Left lobe of liver (tissue), 2 donors: ENCODE measurements around the gene ZSCAN20. TPM values are rescaled to one million over a fixed set of nuclear protein-coding genes. Genes with fewer than 3 reads are reported as not detected.
"Not testable (repeated sequence)": the region's sequence is repeated elsewhere in the genome, so short reads cannot be mapped to it uniquely, and the experiment has no call there.

Experiments used
- ATAC-seq: fragments of 200-7000 bp; cut with Tn5 transposase; one replicate; pipeline ENCODE4 v1.9.1; 2020; ENCODE audit warnings: mild to moderate bottlenecking, moderate library complexity
- DNase-seq: peaks from one replicate; pipeline ENCODE4 v3.0.0-alpha.2; 2020; ENCODE audit warnings: low spot score
- total RNA-seq: library from RNA; stranded (reverse); gene quantifications from one replicate; pipeline ENCODE4 v1.2.1, GENCODE V29; 2021
- donor health status: DM: no; HTN: no; CAD: no; lungs with moderate emphysema.
- donor health status: DM: no; HTN: yes; CAD: no.

The ZSCAN20 gene
- total RNA-seq, 1 donor from 2014 or later, result 1.3 TPM

DNA sequence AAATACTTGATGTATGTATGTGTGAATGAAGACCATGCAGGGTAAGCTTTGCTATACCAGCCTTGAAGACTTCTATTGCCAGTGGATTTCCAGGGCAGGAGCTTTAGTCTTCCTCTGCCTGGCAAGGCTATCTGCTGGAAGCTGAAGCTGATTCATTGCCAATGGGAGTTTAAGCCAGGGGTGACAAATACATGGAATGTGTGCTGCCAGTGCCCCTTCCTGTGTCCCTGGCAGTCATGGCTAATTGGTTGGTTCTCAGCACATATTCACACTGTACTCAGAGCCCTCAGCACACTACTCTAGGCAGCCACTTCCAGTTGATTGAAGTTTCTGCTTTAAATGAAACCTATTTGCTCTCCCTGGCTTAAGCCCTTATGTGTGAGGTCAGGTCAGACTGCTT is 1.5 kb downstream of the ZSCAN20 start:
- DNase-seq (no peak), ATAC-seq (no peak)

DNA sequence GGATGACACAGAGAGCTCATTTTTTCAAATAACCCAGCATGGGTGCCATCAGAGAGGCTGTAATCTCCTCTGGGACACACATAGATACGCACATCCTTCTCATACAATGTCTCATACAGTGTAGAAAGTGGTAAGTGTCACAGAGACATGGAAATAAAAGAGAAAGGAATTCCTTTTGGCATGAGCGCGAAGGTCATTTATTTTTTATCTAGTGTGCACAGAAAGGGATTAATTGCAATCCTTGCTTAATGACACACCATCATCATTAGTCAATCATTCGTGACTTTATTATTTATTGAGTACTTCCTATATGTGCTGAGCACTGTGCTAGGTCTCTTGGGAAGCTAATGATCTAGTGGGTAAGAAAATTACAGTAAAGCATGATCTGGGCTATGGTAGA is 5.0 kb downstream of the ZSCAN20 start:
- ATAC-seq (no peak), DNase-seq (no peak)

DNA sequence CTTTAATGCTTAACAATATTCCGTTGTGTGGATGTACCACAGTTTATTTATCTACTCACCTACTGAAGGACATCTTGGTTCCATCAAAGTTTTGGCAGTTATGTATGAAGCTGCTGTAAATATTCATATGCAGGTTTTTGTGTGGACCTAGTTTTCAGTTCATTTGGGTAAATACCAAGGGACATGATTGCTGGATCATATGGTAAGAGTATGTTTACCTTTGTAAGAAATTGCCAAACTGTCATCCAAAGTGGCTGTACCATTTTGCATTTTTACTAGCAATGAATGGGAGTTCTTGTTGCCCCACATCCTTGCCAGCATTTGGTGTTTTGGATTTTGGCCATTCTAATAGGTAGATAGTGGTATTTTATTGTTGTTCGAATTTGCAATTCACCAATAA is 10.0 kb downstream of the ZSCAN20 start:
- DNase-seq (no peak), ATAC-seq (no peak)

DNA sequence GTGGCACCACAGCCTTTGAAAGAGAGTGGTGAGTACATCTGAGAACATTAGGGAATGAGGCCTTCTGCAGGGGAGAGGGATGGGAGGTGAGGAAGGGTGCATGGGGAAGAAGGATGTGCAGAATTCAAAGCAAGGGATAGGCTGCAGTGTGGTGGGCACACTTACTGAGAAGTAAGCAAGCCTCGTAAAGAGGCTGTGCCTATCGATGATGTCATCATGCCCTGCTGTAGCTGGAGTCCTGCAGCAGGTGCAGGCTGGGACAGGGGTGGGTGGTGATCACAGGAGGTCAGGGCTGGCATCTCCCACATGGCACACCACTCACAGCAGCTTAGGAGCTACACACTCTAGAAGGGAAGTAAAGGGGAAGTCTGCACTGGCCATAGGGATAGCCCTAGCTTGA is 16.2 kb downstream of the ZSCAN20 start:
- no peak for ATAC-seq
- DNase-seq, result no peak

DNA sequence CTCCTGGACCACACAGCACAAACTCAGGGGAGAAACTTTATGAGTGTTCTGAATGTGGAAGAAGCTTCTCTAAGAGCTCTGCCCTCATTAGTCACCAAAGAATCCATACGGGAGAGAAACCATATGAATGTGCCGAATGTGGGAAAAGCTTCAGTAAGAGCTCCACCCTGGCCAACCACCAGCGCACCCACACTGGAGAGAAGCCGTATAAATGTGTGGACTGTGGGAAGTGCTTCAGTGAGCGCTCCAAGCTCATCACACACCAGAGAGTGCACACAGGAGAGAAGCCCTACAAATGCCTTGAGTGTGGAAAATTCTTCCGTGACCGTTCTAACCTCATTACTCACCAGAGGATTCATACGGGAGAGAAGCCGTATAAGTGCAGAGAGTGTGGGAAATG is 22.5 kb downstream of the ZSCAN20 start:
- DNase-seq, result no peak
- ATAC-seq, result no peak

DNA sequence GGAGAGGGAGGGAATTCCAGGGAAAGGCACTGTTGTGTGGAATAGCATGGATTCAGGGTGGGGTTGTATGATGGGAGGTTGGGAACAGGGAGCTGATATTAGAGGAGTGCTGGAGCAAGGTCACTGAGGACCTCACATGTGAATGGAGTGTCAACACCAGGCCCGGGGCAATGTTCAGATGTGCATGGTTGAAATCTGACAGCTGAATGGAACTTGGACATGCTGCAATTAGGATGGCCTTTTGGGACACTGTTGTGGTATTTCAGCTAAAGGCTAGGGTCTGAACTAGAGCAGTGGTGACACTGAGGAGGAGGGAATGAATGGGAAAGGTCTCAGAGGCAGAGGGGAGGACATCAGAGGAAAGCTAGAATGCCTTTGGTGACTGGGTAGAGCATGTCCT is 25.0 kb downstream of the ZSCAN20 start:
- ATAC-seq (no peak), DNase-seq (no peak)

DNA sequence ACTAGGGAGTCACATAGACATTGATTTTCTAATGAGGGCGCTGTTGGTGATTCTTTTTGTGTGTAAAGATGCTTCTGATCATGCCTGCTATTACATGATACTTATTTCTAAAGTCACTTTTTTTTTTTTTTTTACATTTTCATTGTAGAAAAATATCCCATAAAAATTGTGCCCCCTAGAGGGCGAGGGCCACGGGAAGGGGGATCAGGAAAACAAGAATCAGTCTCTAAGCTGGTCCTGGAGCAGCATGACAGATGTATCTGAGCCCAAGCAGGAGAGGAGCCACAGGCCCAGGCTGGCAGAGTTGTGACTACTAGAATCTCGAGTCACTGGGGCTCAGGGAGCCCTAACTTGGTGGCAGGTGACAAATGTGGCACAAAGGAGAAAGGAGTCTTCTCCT is 28.1 kb downstream of the ZSCAN20 start:
- ATAC-seq, result no peak
- no peak for DNase-seq

DNA sequence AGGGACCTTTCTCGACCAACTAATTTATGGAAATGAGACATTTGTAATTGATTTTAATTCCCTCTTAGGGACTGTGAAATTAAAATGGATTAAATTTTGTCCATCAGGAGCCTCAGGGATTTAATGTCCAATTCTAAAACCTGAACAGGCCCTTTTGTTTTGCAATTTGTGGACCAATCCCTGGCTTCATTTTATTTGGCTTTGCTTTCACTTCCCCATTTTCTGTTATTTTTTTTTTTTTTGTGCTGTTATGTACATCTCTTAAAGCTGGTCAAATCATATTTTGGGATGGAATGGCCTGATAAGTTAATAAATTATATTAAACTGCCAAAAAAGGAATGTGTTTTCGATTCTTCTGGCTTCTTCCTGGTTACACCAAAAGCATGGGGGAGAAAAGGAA is 28.9 kb downstream of the ZSCAN20 start:
- DNase-seq (no peak), ATAC-seq (no peak)

DNA sequence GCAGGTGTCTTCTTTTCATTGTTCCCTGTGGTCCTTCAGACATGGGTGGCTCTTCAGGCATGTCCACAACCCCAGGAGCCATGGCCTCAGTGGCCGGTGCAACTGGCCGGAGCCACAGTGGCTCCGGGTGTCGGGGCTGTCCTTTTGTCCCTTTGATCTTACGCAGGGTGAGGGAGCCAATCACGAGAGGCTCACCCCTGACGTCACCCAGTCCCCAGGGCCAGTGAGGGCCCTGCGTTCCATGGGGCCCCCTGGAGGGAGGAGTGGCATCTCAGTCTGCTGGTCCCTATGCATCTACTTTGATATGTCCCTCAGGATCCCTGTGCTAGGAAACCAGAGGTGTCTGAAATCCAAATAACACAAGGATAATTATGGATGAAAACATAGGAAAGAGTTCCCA is 29.3 kb downstream of the ZSCAN20 start:
- ATAC-seq (no peak), DNase-seq (no peak)

DNA sequence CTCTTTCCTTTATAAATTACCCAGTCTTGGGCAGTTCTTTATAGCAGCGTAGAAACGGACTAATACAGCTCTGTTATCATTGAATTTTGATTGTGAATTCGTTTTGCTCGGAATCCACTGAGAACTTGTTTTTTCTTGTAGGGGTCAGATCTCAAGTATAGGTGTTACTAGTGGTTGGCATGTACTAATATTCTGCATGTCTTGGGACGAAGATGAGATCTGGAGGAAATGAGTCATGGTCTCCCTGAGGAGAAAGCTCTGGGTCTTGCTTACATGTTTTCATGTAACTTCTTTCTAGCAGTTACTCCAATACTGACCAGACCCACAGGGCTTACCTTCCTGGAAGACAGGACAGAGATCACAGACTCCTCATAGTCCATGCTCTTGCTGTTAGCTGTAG is 30.3 kb downstream of the ZSCAN20 start:
- DNase-seq (no peak), ATAC-seq (no peak)

DNA sequence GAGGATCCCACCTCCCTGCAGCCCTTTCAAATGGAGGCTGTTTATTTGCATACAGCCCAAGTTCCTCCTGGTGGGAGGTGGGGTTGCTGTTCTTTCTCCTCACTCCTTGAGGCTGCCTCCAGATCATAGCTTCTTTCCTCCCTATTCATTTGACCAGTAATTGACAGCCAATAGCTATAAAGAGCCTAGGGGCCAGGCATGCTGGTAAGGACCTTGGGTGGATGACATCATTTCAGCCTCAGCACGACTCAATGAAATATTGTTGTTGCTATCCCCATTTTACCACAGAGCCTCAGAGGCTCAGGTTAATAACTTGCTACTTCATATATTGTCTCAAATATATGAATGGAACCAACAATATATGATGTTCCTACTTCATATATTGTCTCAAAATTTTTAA is 31.1 kb downstream of the ZSCAN20 start:
- no peak for ATAC-seq
- DNase-seq, result no peak

DNA sequence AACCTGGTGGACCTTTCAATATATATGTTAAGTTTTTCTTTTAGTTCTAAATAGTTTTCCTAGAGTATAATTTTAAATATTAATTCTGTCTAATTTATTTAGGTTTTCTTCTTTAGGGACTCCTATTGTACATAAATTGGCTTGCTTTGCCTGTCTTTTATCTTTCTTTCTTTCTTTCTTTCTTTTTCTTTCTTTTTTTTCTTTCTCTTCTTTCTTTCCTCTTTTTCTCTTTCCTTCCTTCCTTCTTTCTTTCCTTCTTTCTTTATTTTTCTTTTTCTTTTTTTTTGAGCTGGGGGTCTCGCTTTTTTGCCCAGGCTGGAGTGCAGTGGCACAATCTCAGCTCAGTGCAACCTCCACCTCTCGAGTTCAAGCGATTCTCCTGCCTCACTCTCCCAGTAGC is 35.2 kb downstream of the ZSCAN20 start:
- DNase-seq (no peak), ATAC-seq (no peak)

DNA sequence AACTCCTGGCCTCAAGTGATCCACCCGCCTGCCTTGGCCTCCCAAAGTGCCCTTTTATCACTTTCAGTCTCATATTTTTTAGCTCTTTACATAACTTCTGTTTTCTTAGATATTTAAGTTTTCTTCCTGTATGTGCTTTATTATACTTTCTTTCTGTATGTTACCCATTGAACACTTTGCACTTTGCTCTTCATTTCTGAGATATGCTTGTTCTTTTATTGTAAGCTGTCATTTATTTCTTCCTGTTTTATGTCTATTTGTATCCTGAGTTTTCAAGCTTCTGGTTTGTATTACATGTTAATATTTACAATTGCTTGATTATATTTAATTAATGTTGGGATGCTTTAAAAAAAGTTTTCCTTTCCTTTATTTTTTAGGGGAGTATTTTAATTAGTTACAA is 35.7 kb downstream of the ZSCAN20 start:
- DNase-seq, result no peak
- no peak for ATAC-seq

DNA sequence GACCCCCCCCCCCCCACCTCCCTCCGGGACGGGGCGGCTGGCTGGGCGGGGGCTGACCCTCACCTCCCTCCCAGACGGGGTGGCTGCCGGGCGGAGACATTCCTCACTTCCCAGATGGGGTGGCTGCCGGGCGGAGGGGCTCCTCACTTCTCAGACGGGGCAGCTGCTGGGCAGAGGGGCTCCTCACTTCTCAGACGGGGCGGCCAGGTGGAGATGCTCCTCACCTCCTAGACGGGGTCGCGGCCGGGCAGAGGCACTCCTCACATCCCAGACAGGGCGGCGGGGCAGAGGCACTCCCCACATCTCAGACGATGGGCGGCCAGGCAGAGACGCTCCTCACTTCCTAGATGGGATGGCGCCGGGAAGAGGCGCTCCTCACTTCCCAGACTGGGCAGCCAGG is 36.8 kb downstream of the ZSCAN20 start:
- not testable (repeated sequence) for DNase-seq, ATAC-seq

DNA sequence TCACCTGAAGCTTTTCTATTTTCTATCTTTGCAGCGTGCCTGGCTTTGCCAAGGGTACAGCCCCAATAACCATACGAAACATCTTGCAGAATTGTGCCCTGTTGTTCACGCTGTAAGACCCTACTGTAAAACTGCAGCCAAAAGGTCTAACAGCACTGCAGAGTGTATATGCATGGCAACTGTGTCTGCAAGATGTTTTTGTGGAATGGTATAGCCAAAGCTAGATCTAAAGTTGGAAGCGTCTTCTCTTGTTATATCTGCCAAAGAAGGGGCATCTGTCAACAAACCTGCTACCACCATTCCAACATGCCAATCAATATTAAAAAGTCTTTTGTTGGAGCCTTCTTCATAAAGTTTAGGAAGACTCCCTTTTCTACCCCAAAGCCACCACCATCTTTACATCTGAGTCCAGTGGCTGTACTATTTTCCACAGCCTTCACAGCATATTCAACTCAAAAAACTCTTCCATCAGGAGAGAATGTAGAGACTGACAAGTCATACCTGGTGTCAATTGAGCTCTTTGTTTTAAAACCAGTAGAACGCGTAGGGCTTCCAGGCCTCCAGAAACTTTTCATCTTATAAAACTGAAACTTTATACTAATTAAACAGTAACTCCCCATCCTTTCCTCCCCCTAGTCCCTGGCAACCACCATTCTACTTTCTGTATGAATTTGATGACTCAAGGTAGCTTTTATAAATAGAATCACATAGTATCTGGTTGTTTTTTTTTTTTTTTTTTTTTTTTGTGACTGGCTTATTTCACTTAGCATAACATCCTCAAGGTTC is 40.0 kb downstream of the ZSCAN20 start:
- ATAC-seq, result no peak
- no peak for DNase-seq

DNA sequence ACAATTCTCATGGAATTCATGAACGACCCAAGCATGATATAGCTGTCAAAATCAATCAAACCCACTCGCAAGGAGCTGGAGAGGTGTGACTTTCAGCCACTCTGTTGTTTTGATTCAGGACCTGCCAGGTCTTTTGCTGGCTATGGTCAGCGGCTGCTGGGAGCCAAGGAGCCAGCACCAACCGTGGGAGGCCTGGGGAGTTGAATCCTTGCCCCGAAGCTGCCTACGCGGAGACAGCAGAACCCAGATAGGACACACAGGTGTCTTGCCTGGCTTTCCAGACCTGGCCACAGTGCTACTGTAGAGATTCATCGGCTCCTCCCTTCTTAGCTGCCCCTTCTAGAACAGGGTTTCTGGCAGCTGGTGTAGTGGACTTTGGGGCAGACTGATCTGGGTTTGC is 42.7 kb downstream of the ZSCAN20 start:
- ATAC-seq (no peak), DNase-seq (no peak)

DNA sequence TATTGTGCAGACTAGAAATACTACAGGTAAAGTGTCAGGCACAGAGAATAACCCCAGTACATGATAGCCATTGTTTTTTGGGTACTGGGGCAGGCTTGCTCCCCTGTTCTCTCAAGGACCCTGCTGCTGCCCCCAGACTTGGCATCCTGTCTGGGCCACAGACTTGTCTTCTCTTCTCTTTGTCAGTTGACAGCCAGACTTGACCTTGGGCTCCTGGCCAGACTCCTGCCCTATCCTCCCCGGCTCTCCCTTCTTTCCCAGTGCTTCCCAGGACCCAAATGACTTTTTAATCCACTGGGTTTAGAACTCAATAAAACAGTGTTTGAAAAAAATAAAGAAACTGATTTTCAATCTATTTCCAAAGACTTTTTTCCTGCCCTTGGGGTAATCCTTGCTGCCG is 43.2 kb downstream of the ZSCAN20 start:
- no peak for ATAC-seq

DNA sequence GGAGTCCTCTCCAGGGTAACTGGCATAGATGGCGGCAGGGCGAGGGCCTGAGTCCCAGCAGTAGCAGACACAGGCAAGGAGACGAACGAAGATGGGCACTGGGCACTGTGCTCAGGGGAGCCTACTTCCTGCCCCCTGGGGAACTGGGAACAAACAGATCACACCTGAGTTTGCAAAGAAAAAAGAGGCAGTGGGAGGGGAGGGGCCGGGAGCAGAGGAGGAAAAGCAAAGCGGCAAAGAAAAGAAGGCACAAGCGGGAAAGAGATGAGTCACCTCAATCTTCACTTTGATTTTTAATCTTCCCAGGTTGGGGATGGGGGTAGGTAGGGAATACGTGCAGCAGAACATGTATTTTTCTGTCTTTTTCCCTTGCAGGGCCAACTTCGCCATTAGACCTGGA is 44.0 kb downstream of the ZSCAN20 start:
- DNase-seq, result no peak
- ATAC-seq, result no peak

More for the DNA sequence above, 43.2 kb downstream of the ZSCAN20 start:
- no peak for DNase-seq

DNA sequence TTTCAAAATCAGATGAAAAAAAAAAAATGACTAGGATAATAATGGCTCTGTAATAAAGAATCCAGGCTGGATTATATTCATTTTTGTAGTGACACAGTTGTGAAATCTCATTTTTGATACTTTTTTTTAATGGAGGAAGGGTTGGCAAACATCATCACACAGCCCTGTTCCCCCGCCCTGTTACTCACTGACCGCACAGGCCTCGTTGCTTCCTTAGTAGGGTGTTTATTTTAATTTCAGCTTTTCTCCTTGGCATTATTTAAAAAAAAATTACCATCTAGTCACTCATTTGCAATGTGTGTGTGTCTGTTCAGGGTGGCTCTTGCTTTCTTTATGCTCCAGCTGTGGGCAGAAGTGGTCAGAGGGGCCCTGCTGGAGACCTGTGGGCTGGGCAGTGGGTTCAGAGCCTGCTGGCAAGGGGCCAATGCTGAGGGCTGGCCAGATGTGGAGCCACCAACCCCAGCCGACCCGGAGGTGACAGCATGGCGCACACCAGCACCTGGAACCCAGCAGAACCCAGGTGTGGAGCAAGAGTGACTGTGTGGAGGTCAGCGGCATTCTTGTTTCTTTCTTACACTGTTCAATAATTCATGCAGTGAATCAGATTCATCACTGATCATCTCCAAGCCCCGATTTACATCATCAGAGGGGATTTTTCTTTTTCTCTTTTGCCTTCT is 44.6 kb downstream of the ZSCAN20 start:
- no peak for ATAC-seq
- DNase-seq, result no peak

DNA sequence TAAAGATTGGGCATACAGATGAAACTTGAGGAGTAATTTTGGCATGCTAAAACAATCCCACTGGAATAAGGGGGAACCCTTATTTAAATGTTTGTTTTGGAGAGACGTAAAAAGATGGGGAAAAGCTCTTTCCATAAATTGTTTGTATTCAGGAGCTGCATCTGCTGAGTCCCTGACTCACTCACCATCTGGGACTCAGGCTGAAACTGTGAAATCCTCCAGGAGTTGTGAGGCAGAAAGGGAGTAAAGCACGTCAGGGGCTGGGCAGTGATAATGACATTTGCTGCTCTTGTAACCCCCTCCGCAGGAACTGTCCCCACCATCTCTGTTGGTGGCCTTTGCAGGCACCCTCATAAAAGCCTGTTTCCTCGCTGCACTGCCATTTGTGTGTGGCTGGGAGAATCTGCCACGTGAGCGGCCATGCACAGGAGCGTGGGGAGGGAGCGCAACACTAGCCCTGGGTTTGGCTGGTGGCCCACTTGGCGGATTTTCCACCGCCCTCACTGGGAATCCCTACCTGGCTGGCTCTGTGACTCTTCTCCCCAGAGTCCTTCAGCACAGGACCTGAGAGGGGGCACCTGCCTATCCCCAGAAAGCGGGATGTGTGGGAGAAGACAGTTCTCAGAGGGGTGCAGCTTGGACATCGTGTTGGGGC is 45.3 kb downstream of the ZSCAN20 start:
- no peak for ATAC-seq
- no peak for DNase-seq

DNA sequence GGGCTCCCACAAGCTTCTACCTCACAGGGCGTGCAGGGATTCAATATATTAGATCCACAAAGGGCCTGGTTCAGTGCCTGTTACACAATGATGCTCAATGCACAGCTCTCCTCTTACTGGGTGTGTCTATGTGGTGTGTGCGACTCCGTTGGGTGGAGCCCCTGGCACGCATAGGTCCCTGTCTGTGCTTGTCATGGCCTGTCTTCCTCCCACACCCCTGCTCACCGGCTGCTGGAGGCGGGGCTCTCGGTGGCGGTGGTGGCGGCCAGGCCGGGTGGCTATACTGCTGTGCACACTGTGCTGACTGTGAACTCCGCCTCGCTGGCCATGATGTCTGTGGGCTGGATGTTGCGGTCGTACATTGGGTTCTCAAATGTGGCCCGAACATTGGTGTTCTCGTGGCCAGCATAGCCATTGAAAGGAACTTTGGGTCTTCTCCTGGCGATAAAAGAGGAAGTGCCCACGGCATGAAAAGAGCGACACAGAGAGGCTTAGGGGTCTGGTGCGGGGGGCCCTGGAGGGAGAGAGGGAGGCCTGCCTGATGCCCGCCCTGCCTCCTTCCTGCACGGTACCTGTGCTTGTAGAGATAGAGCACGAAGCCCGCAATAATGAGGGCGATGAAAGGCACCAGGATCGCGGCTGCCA is 46.9 kb downstream of the ZSCAN20 start:
- ATAC-seq (no peak), DNase-seq (no peak)

DNA sequence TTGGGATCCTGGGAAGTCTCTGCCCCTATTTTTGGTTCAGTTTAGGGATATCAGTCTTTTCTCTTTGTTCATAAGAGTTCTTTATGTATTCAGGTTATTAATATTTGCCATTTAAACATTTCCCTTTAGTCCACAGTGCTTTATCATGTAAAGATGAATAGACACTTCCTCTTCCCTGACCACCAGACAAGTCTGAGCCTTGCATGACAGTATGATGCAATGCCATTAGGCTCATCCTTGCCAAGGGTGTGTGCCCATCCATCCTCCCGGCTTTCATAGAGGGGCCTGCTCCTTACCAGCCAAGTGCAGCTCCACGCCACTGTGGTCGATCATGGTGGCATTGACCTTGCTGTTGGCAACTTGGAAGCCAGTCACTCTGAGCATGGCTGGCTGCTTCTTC is 52.1 kb downstream of the ZSCAN20 start:
- DNase-seq (no peak), ATAC-seq (no peak)
